ENCODE results near the gene CLINT1. TPM values are rescaled to one million over a fixed set of nuclear protein-coding genes. Genes with fewer than 3 reads are reported as not detected.

CLINT1 gene
- total RNA-seq, 1 donor from 2014 or later: 138 TPM

GRCh38 chr5:157761690-157762621 lies 97.0 kb downstream of the CLINT1 start:
- DNase-seq (ENCODE audit: low read depth, low spot score): peak; percentile 39

- DNase-seq (ENCODE audit: low read depth, low spot score): no peak
These were observed 100.2 kb downstream of the CLINT1 start for GRCh38 chr5:157758706-157759105.

- no peak for DNase-seq (ENCODE audit: low read depth, low spot score)
These were observed 102.8 kb downstream of the CLINT1 start for GRCh38 chr5:157756122-157756521.

GRCh38 chr5:157750320-157750719 lies 108.6 kb downstream of the CLINT1 start:
- DNase-seq (ENCODE audit: low read depth, low spot score): no peak

GRCh38 chr5:157749462-157749799 lies 109.5 kb downstream of the CLINT1 start:
- DNase-seq (ENCODE audit: low read depth, low spot score): no peak

GRCh38 chr5:157748760-157749461 lies 110.0 kb downstream of the CLINT1 start:
- DNase-seq (ENCODE audit: low read depth, low spot score): no peak

- DNase-seq (ENCODE audit: low read depth, low spot score): no peak
These were observed 110.9 kb downstream of the CLINT1 start for GRCh38 chr5:157747766-157748700.

GRCh38 chr5:157747173-157747740 lies 111.7 kb downstream of the CLINT1 start:
- DNase-seq (ENCODE audit: low read depth, low spot score): no peak

- no peak for DNase-seq (ENCODE audit: low read depth, low spot score)
These were observed 113.9 kb downstream of the CLINT1 start for GRCh38 chr5:157745041-157745456.

- no peak for DNase-seq (ENCODE audit: low read depth, low spot score)
These were observed 114.6 kb downstream of the CLINT1 start for GRCh38 chr5:157744051-157745011.

GRCh38 chr5:157743163-157744050 lies 115.5 kb downstream of the CLINT1 start, which contains the start of gene LSM11:
LSM11 (plus strand) TSS chr5:157743712; CDS start chr5:157743751, 39 bp downstream.
- no peak for DNase-seq (ENCODE audit: low read depth, low spot score)

- DNase-seq (ENCODE audit: low read depth, low spot score): no peak
These were observed 117.8 kb downstream of the CLINT1 start for GRCh38 chr5:157741131-157741530.

GRCh38 chr5:157740229-157740610 lies 118.7 kb downstream of the CLINT1 start:
- DNase-seq (ENCODE audit: low read depth, low spot score): no peak

GRCh38 chr5:157739388-157740228 lies 119.3 kb downstream of the CLINT1 start:
- DNase-seq (ENCODE audit: low read depth, low spot score): no peak

- DNase-seq (ENCODE audit: low read depth, low spot score): no peak
These were observed 123.0 kb downstream of the CLINT1 start for GRCh38 chr5:157735991-157736390.
